ENCODE results near the gene C1QTNF9B. TPM values are rescaled to one million over a fixed set of nuclear protein-coding genes. Genes with fewer than 3 reads are reported as not detected.

Gene C1QTNF9B
- total and polyA plus RNA-seq, 2 of the 13 experiments (the other 11 are each of a cell fraction or from before 2014, with no cell fraction given) = not detected

- no peaks in the 10 kb centered on the region for H3K9me3 ChIP-seq (ENCODE audit: low read length)
- in situ Hi-C loops (cut with HindIII; ENCODE audit: extremely low pct_ligation_motif_present, low pct_unique_long_range_greater_than_20kb) (loop anchor here (10.0 kb wide), 1 partner anchor 406 kb away; no protein-coding TSS in a partner anchor), intact Hi-C loops (cut with micrococcal nuclease; ENCODE audit: unreplicated experiment) (loop anchor here (1.0 to 5.0 kb wide), 3 partner anchors 154 to 404 kb away; partner anchors contain the start of gene TNFRSF19)
- TF ChIP-seq ZNF460 (CRISPR knock-in tag; IDR thresholded peaks at IDR 0.05; ENCODE audit: borderline replicate concordance) (no peak), ZC3H4 (CRISPR knock-in tag; IDR thresholded peaks at IDR 0.05; ENCODE audit: borderline replicate concordance) (no peak), JUN (CRISPR knock-in tag; IDR thresholded peaks at IDR 0.05) (no peak), PRMT3 (CRISPR knock-in tag; IDR thresholded peaks at IDR 0.05; ENCODE audit: borderline replicate concordance, low read depth) (no peak), ZNF569 (CRISPR knock-in tag; IDR thresholded peaks at IDR 0.05; ENCODE audit: borderline replicate concordance) (no peak), NR2F1 (CRISPR knock-in tag; IDR thresholded peaks at IDR 0.05) (no peak), SRSF1 (optimal IDR thresholded peaks at IDR 0.05; ENCODE audit: low read depth, low read length) (no peak), GMEB2 (CRISPR knock-in tag; IDR thresholded peaks at IDR 0.05; ENCODE audit: low read depth) (no peak), KDM1A (CRISPR knock-in tag; IDR thresholded peaks at IDR 0.05) (no peak), THAP7 (CRISPR knock-in tag; IDR thresholded peaks at IDR 0.05) (no peak), ZNF274 (CRISPR knock-in tag; IDR thresholded peaks at IDR 0.05) (no peak), HOXA9 (CRISPR knock-in tag; IDR thresholded peaks at IDR 0.05; ENCODE audit: borderline replicate concordance) (no peak), ZNF781 (CRISPR knock-in tag; IDR thresholded peaks at IDR 0.05; ENCODE audit: borderline replicate concordance, not compliant biosample characterization) (no peak), STAT6 (CRISPR knock-in tag; IDR thresholded peaks at IDR 0.05; ENCODE audit: borderline replicate concordance) (no peak)
- TF ChIP-seq, protein P1, sequence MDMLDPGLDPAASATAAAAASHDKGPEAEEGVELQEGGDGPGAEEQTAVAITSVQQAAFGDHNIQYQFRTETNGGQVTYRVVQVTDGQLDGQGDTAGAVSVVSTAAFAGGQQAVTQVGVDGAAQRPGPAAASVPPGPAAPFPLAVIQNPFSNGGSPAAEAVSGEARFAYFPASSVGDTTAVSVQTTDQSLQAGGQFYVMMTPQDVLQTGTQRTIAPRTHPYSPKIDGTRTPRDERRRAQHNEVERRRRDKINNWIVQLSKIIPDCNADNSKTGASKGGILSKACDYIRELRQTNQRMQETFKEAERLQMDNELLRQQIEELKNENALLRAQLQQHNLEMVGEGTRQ (IDR thresholded peaks at IDR 0.05; ENCODE audit: low read depth, low read length) = no peak
- TF ChIP-seq, protein P1 (CRISPR knock-in tag; IDR thresholded peaks at IDR 0.05; ENCODE audit: borderline replicate concordance) = no peak
- BruUV-seq (replicated peaks) = no TSS peak
- H3K4me3 ChIP-seq (replicated peaks in 1 of 3; ENCODE audit: insufficient read depth in 1 of 3, low read depth in 2 of 3, low read length in 3 of 3) = no peak overlapping the region
- no peak for ATAC-seq
- no peaks in the 10 kb centered on the region for H3K27me3 ChIP-seq (ENCODE audit: control insufficient read depth in 1 of 2, insufficient read depth in 2 of 2, low read length in 2 of 2)
- ChIA-PET CTCF (ENCODE audit: low intra/inter-chr PET ratio, low total read pairs) (interaction anchor here (0.8 to 2.2 kb wide), 4 partner anchors 155 to 403 kb away, joined by 3 to 34 read pairs (median 8); no protein-coding TSS in a partner anchor), POLR2A (no interaction called here)
- no peaks in the 10 kb centered on the region for H4K20me1 ChIP-seq (ENCODE audit: insufficient read depth, low read length)
- H3K9ac ChIP-seq (ENCODE audit: insufficient read depth, low read depth, low read length) = no peak overlapping the region
- H3K27ac ChIP-seq (ENCODE audit: extremely low read length, insufficient read depth, low read length) = no peak overlapping the region
- H3K79me2 ChIP-seq (ENCODE audit: insufficient read depth, low read length) = no peaks in the 10 kb centered on the region
- H2AFZ ChIP-seq (ENCODE audit: low read length) = no peak overlapping the region
- peaks cover 0 to 4% of the 10 kb centered on the region in 2 experiments; a peak in 1 of 5 replicates for H3K36me3 ChIP-seq (replicated peaks in 1 of 2; ENCODE audit: control insufficient read depth in 1 of 2, insufficient read depth in 2 of 2, low read length in 2 of 2)
- WGBS (ENCODE audit: low lambda C conversion rate) = 95% methylated on average over 12 of the region's 12 CpGs
- FAIRE-seq = no peak
- H3K4me1 ChIP-seq (ENCODE audit: insufficient read depth, low read length) = peaks cover 11% of the 10 kb centered on the region; the same call in 1 of the 2 replicates
- no peak overlapping the region for H3K4me2 ChIP-seq (ENCODE audit: low read depth, low read length)
- DNase-seq (ENCODE audit: low spot score) = no peak
Observed at GRCh38 chr13:23870356-23871140, 26.8 kb downstream of the C1QTNF9B start.

Data from HepG2 (cell line).